Peyer's patch (tissue), 4 donors: ENCODE measurements around the gene PRRX2. TPM values are rescaled to one million over a fixed set of nuclear protein-coding genes. Genes with fewer than 3 reads are reported as not detected.
"Not testable (repeated sequence)": the region's sequence is repeated elsewhere in the genome, so short reads cannot be mapped to it uniquely, and the experiment has no call there.

ENCODE experiments used
- DNase-seq, 3 donors: peaks; one replicate each; pipeline ENCODE4 v3.0.0-alpha.2; 2017 to 2019
- H3K27ac ChIP-seq, 4 donors: fragments of 200-600 bp; sonication (generic); one replicate each; pipeline ENCODE4 v1.5.1; 2016 to 2019
- H3K27me3 ChIP-seq, 2 donors: fragments of 200-600 bp; sonication (generic); one replicate each; pipeline ENCODE4 v1.5.1; 2019
- H3K36me3 ChIP-seq, 3 donors: fragments of 200-600 bp; sonication (generic); one replicate each; pipeline ENCODE4 v1.5.1; 2016 to 2019
- H3K4me1 ChIP-seq, 4 donors: fragments of 200-600 bp; sonication (generic); one replicate each; pipeline ENCODE4 v1.5.1; 2016 to 2019
- H3K4me3 ChIP-seq, 4 donors: fragments of 200-600 bp; sonication (generic); 1 replicate in 3 of 4; 2 replicates in 1 of 4; pipeline ENCODE4 v1.5.1; 2016 to 2019; ENCODE audit warnings: mild to moderate bottlenecking in 1 of 4
- H3K9me3 ChIP-seq, 4 donors: fragments of 200-600 bp; sonication (generic); one replicate each; pipeline ENCODE4 v1.5.1; 2016 to 2019; ENCODE audit warnings: mild to moderate bottlenecking in 1 of 4
- POLR2A ChIP-seq, 2 donors: fragments of 450-650 bp; IDR thresholded peaks; one replicate each; pipeline ENCODE4 v1.5.1; 2017; ENCODE audit warnings: antibody characterized with exemption in 2 of 2, mild to moderate bottlenecking in 2 of 2, moderate library complexity in 2 of 2
- total RNA-seq, 4 donors: library from RNA; depleted of rRNA; stranded (reverse); fragments of >200 nt; gene quantifications; one replicate each; pipeline ENCODE4 v1.1.0, GENCODE V29; 2016
- TF ChIP-seq, protein P1 (sequence below), 6 experiments: fragments of 450-650 bp in 4 of 6; fragments of 200-600 bp in 2 of 6; sonication (generic) in 1 of 6; IDR thresholded peaks; one replicate each; pipeline ENCODE4 v1.5.1; 2017 to 2019; ENCODE audit warnings: antibody characterized with exemption in 6 of 6, mild to moderate bottlenecking in 3 of 6, moderate library complexity in 1 of 6

PRRX2 gene
- total RNA-seq, 4 donors from 2014 or later: 5.0 TPM; not detected in 3

DNA sequence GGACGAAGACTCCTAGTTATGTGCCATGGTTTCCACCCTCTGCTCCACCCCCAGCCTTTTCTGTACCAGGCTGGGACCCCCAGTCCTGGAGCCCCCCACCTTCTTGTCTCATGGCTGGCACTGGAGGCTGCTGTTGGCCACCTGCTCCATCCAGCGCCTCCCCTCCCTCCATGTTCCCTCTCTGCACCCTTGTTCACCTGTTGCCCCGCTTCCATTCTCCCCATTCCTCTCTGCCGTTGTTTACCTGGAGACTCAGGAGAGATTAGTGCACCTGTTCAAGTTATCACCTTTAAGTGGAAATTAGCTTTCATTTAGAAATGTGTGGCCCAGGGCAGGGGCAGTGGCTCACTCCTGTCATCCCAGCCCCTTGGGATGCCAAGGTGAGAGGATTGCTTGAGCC is 32.2 kb upstream of the PRRX2 start:
- Histone ChIP-seq H3K27me3 (no peaks in the 10 kb centered on the region), H3K9me3 (no peaks in the 10 kb centered on the region), H3K27ac (no peak overlapping the region), H3K36me3 (peaks cover 0 to 73% (median 0%) of the 10 kb centered on the region in 3 donors), H3K4me3 (no peak overlapping the region), H3K4me1 (peaks cover 0 to 17% (median 0%) of the 10 kb centered on the region in 4 donors)
- no peak for DNase-seq
- no peak for TF ChIP-seq POLR2A (IDR thresholded peaks at IDR 0.05)
- TF ChIP-seq, protein P1, sequence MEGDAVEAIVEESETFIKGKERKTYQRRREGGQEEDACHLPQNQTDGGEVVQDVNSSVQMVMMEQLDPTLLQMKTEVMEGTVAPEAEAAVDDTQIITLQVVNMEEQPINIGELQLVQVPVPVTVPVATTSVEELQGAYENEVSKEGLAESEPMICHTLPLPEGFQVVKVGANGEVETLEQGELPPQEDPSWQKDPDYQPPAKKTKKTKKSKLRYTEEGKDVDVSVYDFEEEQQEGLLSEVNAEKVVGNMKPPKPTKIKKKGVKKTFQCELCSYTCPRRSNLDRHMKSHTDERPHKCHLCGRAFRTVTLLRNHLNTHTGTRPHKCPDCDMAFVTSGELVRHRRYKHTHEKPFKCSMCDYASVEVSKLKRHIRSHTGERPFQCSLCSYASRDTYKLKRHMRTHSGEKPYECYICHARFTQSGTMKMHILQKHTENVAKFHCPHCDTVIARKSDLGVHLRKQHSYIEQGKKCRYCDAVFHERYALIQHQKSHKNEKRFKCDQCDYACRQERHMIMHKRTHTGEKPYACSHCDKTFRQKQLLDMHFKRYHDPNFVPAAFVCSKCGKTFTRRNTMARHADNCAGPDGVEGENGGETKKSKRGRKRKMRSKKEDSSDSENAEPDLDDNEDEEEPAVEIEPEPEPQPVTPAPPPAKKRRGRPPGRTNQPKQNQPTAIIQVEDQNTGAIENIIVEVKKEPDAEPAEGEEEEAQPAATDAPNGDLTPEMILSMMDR (IDR thresholded peaks at IDR 0.05): no peak

DNA sequence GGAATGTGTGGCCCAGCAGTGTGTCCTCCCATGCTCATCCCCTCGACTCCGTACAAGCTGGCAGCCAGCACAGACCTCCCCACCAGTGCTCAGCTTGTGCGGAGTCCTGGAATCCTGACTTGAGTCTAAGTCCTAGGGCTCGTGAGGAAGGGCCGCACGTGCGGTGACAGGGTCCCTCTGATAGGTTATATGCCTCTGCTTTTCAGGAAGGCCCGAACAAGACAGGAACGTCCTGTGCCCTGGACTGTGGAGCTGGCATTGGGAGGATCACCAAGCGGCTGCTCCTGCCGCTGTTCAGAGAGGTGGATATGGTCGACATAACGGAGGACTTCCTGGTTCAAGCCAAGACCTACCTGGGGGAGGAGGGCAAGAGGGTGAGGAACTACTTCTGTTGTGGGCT is 31.6 kb upstream of the PRRX2 start:
- Histone ChIP-seq H3K27ac (no peak overlapping the region), H3K9me3 (no peaks in the 10 kb centered on the region), H3K4me3 (no peak overlapping the region), H3K4me1 (peaks cover 0 to 11% (median 0%) of the 10 kb centered on the region in 4 donors), H3K27me3 (no peaks in the 10 kb centered on the region), H3K36me3 (peaks cover 0 to 79% (median 0%) of the 10 kb centered on the region in 3 donors)
- DNase-seq: no peak
- TF ChIP-seq, protein P1 (IDR thresholded peaks at IDR 0.05): no peak
- TF ChIP-seq POLR2A (IDR thresholded peaks at IDR 0.05): no peak

DNA sequence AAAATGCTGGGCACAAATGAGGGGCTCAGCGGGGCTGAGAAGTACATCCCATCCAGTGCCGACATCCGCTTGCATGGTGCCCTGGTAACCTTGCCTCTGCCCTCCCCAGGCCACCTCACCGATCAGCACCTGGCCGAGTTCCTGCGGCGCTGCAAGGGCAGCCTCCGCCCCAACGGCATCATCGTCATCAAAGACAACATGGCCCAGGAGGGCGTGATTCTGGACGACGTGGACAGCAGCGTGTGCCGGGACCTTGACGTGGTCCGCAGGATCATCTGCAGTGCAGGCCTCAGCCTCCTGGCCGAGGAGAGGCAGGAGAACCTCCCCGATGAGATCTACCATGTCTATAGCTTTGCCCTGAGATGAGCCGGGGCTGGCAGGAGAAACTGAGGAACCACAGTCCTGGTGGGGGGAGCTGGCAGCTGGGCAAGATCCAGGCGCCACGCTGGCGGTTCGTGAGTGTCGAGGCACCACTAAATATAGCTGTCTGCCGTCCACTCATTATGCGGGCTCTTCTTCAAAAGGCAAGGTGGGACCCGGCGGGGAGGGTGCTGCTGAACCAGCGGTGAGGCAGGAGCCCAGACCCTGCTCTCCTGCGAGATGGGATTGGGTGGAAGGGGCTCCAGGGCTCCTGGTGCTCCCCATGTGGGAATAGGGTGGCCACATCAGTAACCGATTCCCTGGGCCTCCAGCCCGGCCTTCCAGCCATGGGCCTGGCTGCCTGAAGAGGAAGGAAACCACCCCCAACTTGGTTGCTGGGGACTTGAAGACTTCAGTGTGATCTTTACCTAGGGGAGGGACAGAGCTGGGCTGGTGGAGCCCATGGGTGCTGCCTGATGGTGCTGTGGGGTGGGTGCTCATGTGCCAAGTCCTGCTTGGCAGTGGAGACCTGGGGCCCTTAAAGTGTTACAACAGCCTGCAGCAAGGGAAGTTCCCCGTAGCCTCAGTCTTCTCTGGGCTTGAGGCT is 30.1 kb upstream of the PRRX2 start:
- H3K4me1 ChIP-seq: peaks cover 0 to 7% (median 1%) of the 10 kb centered on the region in 4 donors
- H3K4me3 ChIP-seq: no peak overlapping the region
- no peak overlapping the region for H3K27ac ChIP-seq
- no peaks in the 10 kb centered on the region for H3K9me3 ChIP-seq
- no peak for TF ChIP-seq POLR2A (IDR thresholded peaks at IDR 0.05)
- TF ChIP-seq, protein P1 (IDR thresholded peaks at IDR 0.05): no peak
- no peaks in the 10 kb centered on the region for H3K27me3 ChIP-seq
- peaks cover 0 to 87% (median 0%) of the 10 kb centered on the region in 3 donors for H3K36me3 ChIP-seq
- DNase-seq: no peak

GRCh38 chr9:129636343-129636742 is 29.1 kb upstream of the PRRX2 start:
- H3K27me3 ChIP-seq, H3K27ac ChIP-seq, H3K4me3 ChIP-seq, H3K9me3 ChIP-seq, DNase-seq: not testable (repeated sequence)
- peaks cover 0 to 16% (median 10%) of the 10 kb centered on the region in 4 donors for H3K4me1 ChIP-seq
- peaks cover 0 to 82% (median 0%) of the 10 kb centered on the region in 3 donors for H3K36me3 ChIP-seq

DNA sequence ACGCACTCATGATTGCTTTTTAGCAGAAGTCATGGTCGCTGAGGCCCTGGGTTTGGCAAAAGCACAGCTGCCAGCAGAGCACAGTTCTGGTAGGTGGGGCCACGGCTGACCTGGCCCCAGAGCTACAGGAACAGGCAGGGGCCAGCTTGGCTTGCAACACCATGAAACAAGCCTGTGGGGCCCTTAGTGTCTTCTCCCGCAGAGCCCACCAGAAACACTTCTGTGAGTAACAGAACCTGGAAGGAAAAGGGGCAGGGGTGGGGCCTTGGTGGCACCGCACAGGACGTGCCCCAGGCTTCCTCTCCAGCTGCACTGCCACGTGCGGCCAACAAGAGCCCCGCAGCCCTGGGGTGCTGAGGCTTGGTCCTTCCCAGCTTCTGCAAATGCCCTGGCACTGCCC is 28.3 kb upstream of the PRRX2 start:
- Histone ChIP-seq H3K27ac (no peak overlapping the region), H3K4me1 (peaks cover 0 to 18% (median 11%) of the 10 kb centered on the region in 4 donors), H3K36me3 (peaks cover 0 to 75% (median 0%) of the 10 kb centered on the region in 3 donors), H3K9me3 (no peaks in the 10 kb centered on the region), H3K4me3 (no peak overlapping the region), H3K27me3 (no peaks in the 10 kb centered on the region)
- no peak for DNase-seq
- TF ChIP-seq, protein P1 (IDR thresholded peaks at IDR 0.05): no peak
- TF ChIP-seq POLR2A (IDR thresholded peaks at IDR 0.05): no peak
